Thyroid gland (tissue), 4 donors: ENCODE data around the gene RAB6C.
"Not testable (repeated sequence)": the region's sequence is repeated elsewhere in the genome, so short reads cannot be mapped to it uniquely, and the experiment has no call there.

Source experiments
- POLR2A ChIP-seq, 2 donors: fragments of 450-650 bp; IDR thresholded peaks; one replicate each; pipeline ENCODE4 v1.6.1; 2017; ENCODE audit warnings: antibody characterized with exemption in 2 of 2, mild to moderate bottlenecking in 2 of 2, moderate library complexity in 1 of 2
- TF ChIP-seq, protein P1 (sequence below), 6 experiments: fragments of 200-600 bp in 3 of 6; fragments of 450-650 bp in 3 of 6; sonication (generic) in 3 of 6; IDR thresholded peaks; one replicate each; pipeline ENCODE4 v1.5.1; 2016 to 2019; ENCODE audit warnings: antibody characterized with exemption in 6 of 6, mild to moderate bottlenecking in 2 of 6, inconsistent platforms in 1 of 6, moderate library complexity in 1 of 6

- not testable (repeated sequence) for TF ChIP-seq POLR2A (IDR thresholded peaks at IDR 0.05)
- TF ChIP-seq, protein P1, sequence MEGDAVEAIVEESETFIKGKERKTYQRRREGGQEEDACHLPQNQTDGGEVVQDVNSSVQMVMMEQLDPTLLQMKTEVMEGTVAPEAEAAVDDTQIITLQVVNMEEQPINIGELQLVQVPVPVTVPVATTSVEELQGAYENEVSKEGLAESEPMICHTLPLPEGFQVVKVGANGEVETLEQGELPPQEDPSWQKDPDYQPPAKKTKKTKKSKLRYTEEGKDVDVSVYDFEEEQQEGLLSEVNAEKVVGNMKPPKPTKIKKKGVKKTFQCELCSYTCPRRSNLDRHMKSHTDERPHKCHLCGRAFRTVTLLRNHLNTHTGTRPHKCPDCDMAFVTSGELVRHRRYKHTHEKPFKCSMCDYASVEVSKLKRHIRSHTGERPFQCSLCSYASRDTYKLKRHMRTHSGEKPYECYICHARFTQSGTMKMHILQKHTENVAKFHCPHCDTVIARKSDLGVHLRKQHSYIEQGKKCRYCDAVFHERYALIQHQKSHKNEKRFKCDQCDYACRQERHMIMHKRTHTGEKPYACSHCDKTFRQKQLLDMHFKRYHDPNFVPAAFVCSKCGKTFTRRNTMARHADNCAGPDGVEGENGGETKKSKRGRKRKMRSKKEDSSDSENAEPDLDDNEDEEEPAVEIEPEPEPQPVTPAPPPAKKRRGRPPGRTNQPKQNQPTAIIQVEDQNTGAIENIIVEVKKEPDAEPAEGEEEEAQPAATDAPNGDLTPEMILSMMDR (IDR thresholded peaks at IDR 0.05) = not testable (repeated sequence)
Measured at GRCh38 chr2:129968605-129969004, 10.9 kb upstream of the RAB6C start.
